Kidney (tissue), 14 donors: ENCODE results near the gene PRKN. TPM values are rescaled to one million over a fixed set of nuclear protein-coding genes. Genes with fewer than 3 reads are reported as not detected.

Source experiments
- DNase-seq, 5 donors: peaks; one replicate each; pipeline ENCODE4 v3.0.0-alpha.2; 2013 to 2020
- FAIRE-seq: peaks from 2 replicates; lab custom pipeline; 2012; peaks lifted over from hg19 to GRCh38; lab: Jason Lieb, UNC
- H3K27ac ChIP-seq, 2 donors: one replicate each; pipeline ENCODE4 v1.7.0; 2013; ENCODE audit warnings: low read depth in 2 of 2, low read length in 2 of 2, inconsistent platforms in 1 of 2
- H3K27me3 ChIP-seq: one replicate; pipeline ENCODE4 v1.7.1; 2013; ENCODE audit warnings: low read length, inconsistent platforms; ENCODE audit not compliant: control insufficient read depth, insufficient read depth
- H3K36me3 ChIP-seq, 3 donors: one replicate each; pipeline versions ENCODE4 v1.7.0 to v1.7.1; 2013; ENCODE audit warnings: low read length in 3 of 3, control low read depth in 1 of 3, inconsistent platforms in 1 of 3; ENCODE audit not compliant: insufficient read depth in 3 of 3, control insufficient read depth in 2 of 3
- H3K4me1 ChIP-seq, 3 donors: one replicate each; pipeline versions ENCODE4 v1.7.0 to v1.7.1; 2013; ENCODE audit warnings: low read length in 3 of 3, inconsistent platforms in 1 of 3, low read depth in 1 of 3; ENCODE audit not compliant: control insufficient read depth in 2 of 3, insufficient read depth in 2 of 3
- H3K4me3 ChIP-seq, 3 donors: one replicate each; pipeline versions ENCODE4 v1.7.0 to v1.8.1; 2013; ENCODE audit warnings: low read length in 3 of 3, control low read depth in 1 of 3, inconsistent platforms in 1 of 3
- H3K9ac ChIP-seq, 3 donors: one replicate each; pipeline versions ENCODE4 v1.7.0 to v1.7.1; 2013; ENCODE audit warnings: low read length in 3 of 3, control low read depth in 1 of 3, inconsistent platforms in 1 of 3
- H3K9me3 ChIP-seq, 3 donors: one replicate each; pipeline versions ENCODE4 v1.7.0 to v1.7.1; 2013; ENCODE audit warnings: low read length in 3 of 3, control low read depth in 1 of 3, inconsistent platforms in 1 of 3; ENCODE audit not compliant: control insufficient read depth in 2 of 3, insufficient read depth in 1 of 3
- intact Hi-C: fragments of 100-400 bp; cut with DNase I; formaldehyde crosslinking; loops from one replicate; pipeline ENCODE4 v1.11.1; 2022
- polyA plus RNA-seq: library from polyadenylated mRNA; stranded (reverse); fragments of 350-450 nt; fragmentation: Illumina TruSeq; extraction: RNeasy Lipid Tissue Mini Kit (QIAGEN cat#74804); gene quantifications from one replicate; pipeline ENCODE4 v1.2.3, GENCODE V29; 2014; ENCODE audit warnings: low read depth, low replicate concordance; ENCODE audit not compliant: insufficient read depth
- total RNA-seq: library from RNA; stranded (reverse); fragmentation: NEBNext Ultra II Directional; extraction: Animal tissue kit (Norgen Biotek cat#: 25700); gene quantifications from one replicate; pipeline ENCODE4 v1.2.1, GENCODE V29; 2021
- TF ChIP-seq, protein P1 (sequence below): IDR thresholded peaks from 3 replicates; pipeline ENCODE4 v1.5.1; 2012; ENCODE audit warnings: mild to moderate bottlenecking, moderate library complexity, borderline replicate concordance; ENCODE audit not compliant: insufficient read depth; ENCODE audit errors: extremely low read depth
- donor health status: control.
- donor health status: control.
- donor health status: control.
- donor health status: control.
- donor health status: control.
- donor health status: DM: yes; HTN: yes; CAD: no.
- donor health status: Normal renal cell carcinoma (clear cell type).

The PRKN gene
- total and polyA plus RNA-seq, 2 donors from 2014 or later, result 8.6 to 10.4 TPM

DNA sequence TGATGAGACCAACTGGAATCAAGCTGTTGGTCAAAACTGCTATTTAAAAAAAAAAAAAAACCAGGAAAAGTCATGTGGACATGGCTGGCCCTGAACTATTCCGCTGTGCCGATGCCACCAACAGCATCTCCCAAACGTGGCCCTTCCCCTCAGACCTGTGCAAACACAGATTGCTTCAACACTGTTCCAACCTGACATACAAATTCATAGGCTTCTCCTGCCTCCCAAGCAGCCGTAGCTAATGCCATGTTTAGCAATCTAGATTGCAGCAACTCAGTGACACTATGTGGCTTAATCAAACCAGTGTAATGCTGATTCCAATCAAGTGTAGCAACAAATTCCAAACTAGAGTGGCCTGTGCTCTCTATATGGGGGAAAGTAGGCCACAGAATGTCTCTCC lies 16.2 kb downstream of the PRKN start:
- intact Hi-C loops, result no loop called here
- Histone ChIP-seq H3K27ac (no peak overlapping the region), H3K9ac (no peak overlapping the region), H3K4me3 (no peak overlapping the region), H3K9me3 (no peaks in the 10 kb centered on the region), H3K36me3 (no peaks in the 10 kb centered on the region), H3K4me1 (no peaks in the 10 kb centered on the region), H3K27me3 (no peaks in the 10 kb centered on the region)
- TF ChIP-seq, protein P1, sequence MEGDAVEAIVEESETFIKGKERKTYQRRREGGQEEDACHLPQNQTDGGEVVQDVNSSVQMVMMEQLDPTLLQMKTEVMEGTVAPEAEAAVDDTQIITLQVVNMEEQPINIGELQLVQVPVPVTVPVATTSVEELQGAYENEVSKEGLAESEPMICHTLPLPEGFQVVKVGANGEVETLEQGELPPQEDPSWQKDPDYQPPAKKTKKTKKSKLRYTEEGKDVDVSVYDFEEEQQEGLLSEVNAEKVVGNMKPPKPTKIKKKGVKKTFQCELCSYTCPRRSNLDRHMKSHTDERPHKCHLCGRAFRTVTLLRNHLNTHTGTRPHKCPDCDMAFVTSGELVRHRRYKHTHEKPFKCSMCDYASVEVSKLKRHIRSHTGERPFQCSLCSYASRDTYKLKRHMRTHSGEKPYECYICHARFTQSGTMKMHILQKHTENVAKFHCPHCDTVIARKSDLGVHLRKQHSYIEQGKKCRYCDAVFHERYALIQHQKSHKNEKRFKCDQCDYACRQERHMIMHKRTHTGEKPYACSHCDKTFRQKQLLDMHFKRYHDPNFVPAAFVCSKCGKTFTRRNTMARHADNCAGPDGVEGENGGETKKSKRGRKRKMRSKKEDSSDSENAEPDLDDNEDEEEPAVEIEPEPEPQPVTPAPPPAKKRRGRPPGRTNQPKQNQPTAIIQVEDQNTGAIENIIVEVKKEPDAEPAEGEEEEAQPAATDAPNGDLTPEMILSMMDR, result no peak
- no peak for FAIRE-seq
- no peak for DNase-seq

DNA sequence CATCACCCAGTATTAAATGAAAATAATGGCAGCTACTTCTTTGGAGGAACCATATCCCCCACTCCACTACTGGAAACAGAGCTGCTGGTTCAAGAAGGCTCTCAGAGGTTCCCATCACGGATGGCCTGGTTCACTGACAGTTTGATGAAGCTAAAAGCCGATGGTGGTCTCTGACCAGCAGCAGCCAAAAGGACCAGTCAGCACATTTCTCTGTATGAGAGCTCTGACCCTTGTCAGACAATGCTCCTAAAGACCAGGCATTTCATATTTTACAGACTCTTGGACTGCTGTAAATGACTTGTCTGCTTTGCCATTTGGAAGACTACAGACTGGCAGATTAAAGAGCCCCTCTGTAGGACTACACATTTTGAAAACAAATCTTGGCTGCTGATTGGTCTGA lies 16.6 kb downstream of the PRKN start:
- DNase-seq, result no peak
- H3K4me3 ChIP-seq, result no peak overlapping the region
- FAIRE-seq, result no peak
- H3K36me3 ChIP-seq, result no peaks in the 10 kb centered on the region
- H3K9me3 ChIP-seq, result no peaks in the 10 kb centered on the region
- no peak overlapping the region for H3K27ac ChIP-seq
- intact Hi-C loops, result no loop called here
- H3K9ac ChIP-seq, result no peak overlapping the region
- H3K27me3 ChIP-seq, result no peaks in the 10 kb centered on the region
- no peaks in the 10 kb centered on the region for H3K4me1 ChIP-seq
- TF ChIP-seq, protein P1, result no peak

DNA sequence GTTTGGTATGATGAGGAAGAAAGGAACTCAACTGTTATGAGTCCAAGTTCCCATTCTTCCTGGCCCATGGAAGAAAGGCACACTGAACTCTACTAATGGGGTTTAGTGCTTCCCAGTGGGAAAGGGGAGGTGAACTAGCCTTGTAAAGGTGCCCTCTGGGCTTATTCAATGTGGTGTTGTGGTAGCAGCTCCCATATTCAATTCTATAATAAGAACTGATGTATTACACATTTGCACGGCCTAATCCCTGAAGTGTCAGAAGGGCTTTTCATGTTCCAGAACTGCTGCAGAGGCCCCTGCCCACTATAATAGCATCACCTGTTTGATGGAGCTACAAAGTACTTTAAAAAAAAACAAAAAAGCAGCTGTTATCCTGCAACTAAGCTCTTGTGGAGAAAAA lies 17.1 kb downstream of the PRKN start:
- intact Hi-C loops, result no loop called here
- H3K27ac ChIP-seq, result no peak overlapping the region
- FAIRE-seq (no peak), DNase-seq (no peak)
- H3K9me3 ChIP-seq, result no peaks in the 10 kb centered on the region
- no peak overlapping the region for H3K4me3 ChIP-seq
- no peak overlapping the region for H3K9ac ChIP-seq
- H3K27me3 ChIP-seq, result no peaks in the 10 kb centered on the region
- H3K36me3 ChIP-seq, result no peaks in the 10 kb centered on the region
- TF ChIP-seq, protein P1, result no peak
- H3K4me1 ChIP-seq, result peaks cover 0 to 3% (median 0%) of the 10 kb centered on the region in 3 donors

DNA sequence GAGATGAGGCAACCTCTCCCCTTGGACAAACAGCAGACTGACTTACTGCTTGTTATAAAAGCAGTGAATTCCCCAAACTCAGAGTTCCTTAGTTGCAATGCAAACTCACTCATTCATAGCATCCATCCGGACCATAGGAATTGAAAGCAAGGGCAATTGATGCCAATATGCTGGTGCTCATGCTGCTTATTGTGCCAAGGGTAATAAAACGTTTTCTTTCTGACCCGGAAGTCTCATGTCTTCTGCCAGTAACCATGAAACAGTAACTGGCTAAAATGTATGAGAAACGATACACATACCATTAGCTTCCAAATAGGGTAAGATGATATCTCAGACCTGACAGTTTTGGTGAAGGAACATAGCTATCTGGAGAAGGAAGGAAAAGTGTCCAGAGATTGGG lies 18.1 kb downstream of the PRKN start:
- H3K4me1 ChIP-seq, result peaks cover 0 to 4% (median 0%) of the 10 kb centered on the region in 3 donors
- no peaks in the 10 kb centered on the region for H3K9me3 ChIP-seq
- TF ChIP-seq, protein P1, result no peak
- no peak for DNase-seq
- no peak overlapping the region for H3K9ac ChIP-seq
- H3K27me3 ChIP-seq, result no peaks in the 10 kb centered on the region
- intact Hi-C loops, result no loop called here
- FAIRE-seq, result no peak
- H3K4me3 ChIP-seq, result no peak overlapping the region
- H3K36me3 ChIP-seq, result no peaks in the 10 kb centered on the region
- H3K27ac ChIP-seq, result no peak overlapping the region
